NCI-H1105 treated with DMSO at 0.1 percent for 48 hours (cell line): ENCODE data around the gene RAPGEF4.
"Not testable (repeated sequence)": the region's sequence is repeated elsewhere in the genome, so short reads cannot be mapped to it uniquely, and the experiment has no call there.

Experiments used
- DNase-seq: peaks from one replicate; lab custom pipeline; 2025; lab: John Stamatoyannopoulos, UW

RAPGEF4 gene

GRCh38 chr2:172726172-172726735, 9.4 kb upstream of the RAPGEF4 start:
- no peak for DNase-seq

GRCh38 chr2:172730411-172730810, 5.2 kb upstream of the RAPGEF4 start:
- DNase-seq, result no peak

- DNase-seq, result no peak
These were observed 699 bp upstream of the RAPGEF4 start for GRCh38 chr2:172734711-172735581.

- no peak for DNase-seq
These were observed 954 bp downstream of the RAPGEF4 start for GRCh38 chr2:172736424-172737174.

- DNase-seq, result no peak
These were observed 4.1 kb downstream of the RAPGEF4 start for GRCh38 chr2:172739661-172740266.

- DNase-seq, result no peak
These were observed 5.2 kb downstream of the RAPGEF4 start for GRCh38 chr2:172740856-172741255.

GRCh38 chr2:172742931-172743540, 7.4 kb downstream of the RAPGEF4 start:
- DNase-seq, result no peak

- DNase-seq, result no peak
These were observed 8.3 kb downstream of the RAPGEF4 start for GRCh38 chr2:172743898-172744297.

GRCh38 chr2:172745636-172746035, 10.0 kb downstream of the RAPGEF4 start:
- no peak for DNase-seq

- not testable (repeated sequence) for DNase-seq
These were observed 12.9 kb downstream of the RAPGEF4 start for GRCh38 chr2:172748543-172748942.

GRCh38 chr2:172749388-172749787, 13.7 kb downstream of the RAPGEF4 start:
- no peak for DNase-seq

GRCh38 chr2:172751564-172751963, 15.9 kb downstream of the RAPGEF4 start:
- DNase-seq, result no peak

- DNase-seq, result no peak
These were observed 18.0 kb downstream of the RAPGEF4 start for GRCh38 chr2:172753610-172754009.

- no peak for DNase-seq
These were observed 23.8 kb downstream of the RAPGEF4 start for GRCh38 chr2:172759441-172759840.

GRCh38 chr2:172761306-172761705, 25.7 kb downstream of the RAPGEF4 start:
- DNase-seq, result no peak

GRCh38 chr2:172762574-172762973, 26.9 kb downstream of the RAPGEF4 start:
- no peak for DNase-seq

GRCh38 chr2:172763079-172763478, 27.4 kb downstream of the RAPGEF4 start:
- DNase-seq, result no peak

GRCh38 chr2:172765662-172766061, 30.0 kb downstream of the RAPGEF4 start:
- DNase-seq, result no peak

GRCh38 chr2:172768401-172768800, 32.8 kb downstream of the RAPGEF4 start:
- no peak for DNase-seq

GRCh38 chr2:172769879-172770278, 34.2 kb downstream of the RAPGEF4 start:
- DNase-seq, result no peak

- no peak for DNase-seq
These were observed 35.2 kb downstream of the RAPGEF4 start for GRCh38 chr2:172770887-172771286.

GRCh38 chr2:172772633-172773032, 37.0 kb downstream of the RAPGEF4 start:
- DNase-seq, result no peak
